Mucosa of descending colon (tissue), 3 donors: Measurements from ENCODE around the gene NTF3. TPM values are rescaled to one million over a fixed set of nuclear protein-coding genes. Genes with fewer than 3 reads are reported as not detected.

Source experiments
- ATAC-seq: fragments of 200-7000 bp; cut with Tn5 transposase; one replicate; pipeline ENCODE4 v1.9.1; 2020; ENCODE audit warnings: mild to moderate bottlenecking, moderate library complexity
- DNase-seq, 3 donors: peaks; one replicate each; pipeline ENCODE4 v3.0.0-alpha.2; 2020
- H3K36me3 ChIP-seq: fragments of 200-600 bp; one replicate; pipeline ENCODE4 v1.8.0; 2021; ENCODE audit warnings: low read depth, mild to moderate bottlenecking
- H3K4me1 ChIP-seq: fragments of 200-600 bp; one replicate; pipeline ENCODE4 v1.8.0; 2021; ENCODE audit warnings: low read depth, mild to moderate bottlenecking
- H3K4me3 ChIP-seq: fragments of 200-600 bp; one replicate; pipeline ENCODE4 v1.8.0; 2021; ENCODE audit warnings: mild to moderate bottlenecking
- H3K9me3 ChIP-seq: fragments of 200-600 bp; one replicate; pipeline ENCODE4 v1.8.0; 2021; ENCODE audit warnings: mild to moderate bottlenecking
- CTCF ChIP-seq: fragments of 200-600 bp; IDR thresholded peaks from one replicate; pipeline ENCODE4 v1.8.0; 2022; ENCODE audit warnings: antibody characterized with exemption, mild to moderate bottlenecking
- intact Hi-C, 2 donors: fragments of 100-400 bp; cut with DNase I in 1 of 2; cut with micrococcal nuclease in 1 of 2; formaldehyde crosslinking; loops; one replicate each; pipeline versions ENCODE4 v1.11.0 to v1.11.1; 2022; cut with DNase I, micrococcal nuclease
- total RNA-seq, 3 donors: library from RNA; stranded (reverse); fragmentation: NEBNext Ultra II Directional in 2 of 3; extraction: Animal tissue kit (Norgen Biotek cat#: 25700) in 2 of 3; gene quantifications; one replicate each; pipeline versions ENCODE4 v1.2.1 to v1.2.4, GENCODE V29; 2021 to 2023
- donor health status: DM: no; HTN: no; CAD: no; lungs with moderate emphysema.
- donor health status: DM: no; HTN: no; CAD: no.
- donor health status: DM: no; HTN: yes; CAD: no.

Gene NTF3
- total RNA-seq, 3 donors from 2014 or later, result 0.58 to 1.4 (median 1.4) TPM

GRCh38 chr12:5433845-5434646, 2.1 kb downstream of the NTF3 start:
- no peak for TF ChIP-seq CTCF
- peaks cover 19% of the 10 kb centered on the region for H3K4me1 ChIP-seq
- intact Hi-C loops, result no loop called here
- no peak for ATAC-seq
- no peaks in the 10 kb centered on the region for H3K9me3 ChIP-seq
- H3K4me3 ChIP-seq, result no peak overlapping the region
- DNase-seq, result no peak
- no peaks in the 10 kb centered on the region for H3K36me3 ChIP-seq

- TF ChIP-seq CTCF, result no peak
- H3K36me3 ChIP-seq, result no peaks in the 10 kb centered on the region
- no peaks in the 10 kb centered on the region for H3K9me3 ChIP-seq
- intact Hi-C loops, result no loop called here
- no peak for DNase-seq
- H3K4me1 ChIP-seq, result peaks cover 19% of the 10 kb centered on the region
- ATAC-seq, result peak; percentile 23
- no peak overlapping the region for H3K4me3 ChIP-seq
Measured at GRCh38 chr12:5434647-5435560, 3.0 kb downstream of the NTF3 start.

GRCh38 chr12:5437182-5437583, 5.3 kb downstream of the NTF3 start:
- Histone ChIP-seq H3K4me3 (no peak overlapping the region), H3K4me1 (peaks cover 11% of the 10 kb centered on the region), H3K36me3 (no peaks in the 10 kb centered on the region), H3K9me3 (no peaks in the 10 kb centered on the region)
- ATAC-seq (no peak), DNase-seq (peak in 1 of 3 donors; percentile 19)
- intact Hi-C loops, result no loop called here
- no peak for TF ChIP-seq CTCF

- intact Hi-C loops, result no loop called here
- H3K36me3 ChIP-seq, result no peaks in the 10 kb centered on the region
- no peak overlapping the region for H3K4me3 ChIP-seq
Measured at GRCh38 chr12:5437589-5437988, 5.7 kb downstream of the NTF3 start.

More at GRCh38 chr12:5437589-5437988, 5.7 kb downstream of the NTF3 start:
- peaks cover 13% of the 10 kb centered on the region for H3K4me1 ChIP-seq
- DNase-seq (no peak), ATAC-seq (no peak)
- no peak for TF ChIP-seq CTCF
- no peaks in the 10 kb centered on the region for H3K9me3 ChIP-seq
